HG03025 (cell line): Measurements from ENCODE around the gene SLA2.
"Not testable (repeated sequence)": the region's sequence is repeated elsewhere in the genome, so short reads cannot be mapped to it uniquely, and the experiment has no call there.

Source experiments
- ATAC-seq: cut with Tn5 transposase; IDR thresholded peaks from one replicate; pipeline ENCODE4 v1.9.1; 2021; ENCODE audit warnings: mild to moderate bottlenecking, moderate library complexity; ENCODE audit not compliant: unreplicated experiment, low FRiP score

Gene SLA2

GRCh38 chr20:36647196-36648121 lies 1.5 kb upstream of the SLA2 start:
- no peak for ATAC-seq

DNA sequence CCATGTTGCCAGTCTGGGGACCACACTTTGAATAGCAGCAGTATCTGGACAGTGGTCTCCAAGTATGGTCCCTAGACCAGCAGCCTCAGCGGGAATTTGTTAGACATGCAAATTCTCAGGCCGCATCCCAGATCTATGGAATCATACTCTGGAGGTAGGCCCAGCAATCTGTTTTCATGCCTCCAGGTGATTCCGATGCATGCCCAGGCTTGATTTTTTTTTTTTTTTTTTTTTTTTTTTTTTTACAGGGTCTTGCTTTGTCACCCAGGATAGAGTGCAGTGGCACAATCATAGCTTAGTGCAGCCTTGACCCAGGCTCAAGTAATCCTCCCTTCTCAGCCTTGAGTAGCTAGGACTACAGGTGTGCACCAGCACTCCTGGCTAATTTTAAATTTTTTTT lies 682 bp upstream of the SLA2 start:
- no peak for ATAC-seq

DNA sequence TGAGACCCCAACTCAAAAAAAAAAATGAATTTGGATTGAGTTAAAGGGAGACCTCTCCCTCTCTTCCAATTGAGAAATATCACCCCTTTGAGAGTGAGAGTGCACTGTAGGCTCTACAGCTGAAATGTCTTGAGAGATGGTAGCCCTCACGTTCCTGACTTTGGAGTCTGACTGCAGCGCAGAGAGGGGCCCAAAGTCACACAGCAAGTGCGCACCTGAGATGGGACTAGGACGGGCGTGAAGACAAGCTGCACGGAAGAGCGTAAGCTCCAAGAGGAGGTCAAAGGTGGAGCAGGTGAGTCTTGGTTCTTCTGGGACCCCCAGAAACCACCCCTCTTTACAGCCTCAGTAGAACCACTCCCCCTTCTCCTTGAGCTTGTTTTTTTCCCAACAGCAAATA lies 643 bp downstream of the SLA2 start:
- ATAC-seq: no peak

- no peak for ATAC-seq
These were observed 1.3 kb downstream of the SLA2 start for GRCh38 chr20:36644706-36645095.

GRCh38 chr20:36644032-36644705 lies 1.8 kb downstream of the SLA2 start:
- ATAC-seq: no peak

DNA sequence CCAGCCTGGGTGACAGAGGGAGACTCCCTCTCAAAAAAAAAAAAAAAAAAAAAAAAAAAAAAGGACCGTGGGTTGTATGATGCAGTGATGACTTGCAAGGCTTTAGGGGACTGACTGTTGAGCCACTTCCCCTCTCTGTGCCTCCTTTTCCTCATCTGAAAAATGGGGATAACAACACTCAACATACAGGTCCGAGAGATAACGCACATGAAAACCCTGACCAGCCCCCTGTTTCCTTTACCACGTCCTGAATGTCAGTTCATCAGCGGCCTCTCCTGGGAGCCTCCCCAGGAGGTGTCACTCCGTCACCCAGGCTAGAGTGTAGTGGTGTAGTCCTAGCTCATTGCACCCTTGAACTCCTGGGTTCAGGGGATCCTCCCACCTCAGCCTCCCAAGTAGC lies 3.9 kb downstream of the SLA2 start:
- ATAC-seq: no peak

GRCh38 chr20:36641506-36641843 lies 4.5 kb downstream of the SLA2 start:
- ATAC-seq: no peak

DNA sequence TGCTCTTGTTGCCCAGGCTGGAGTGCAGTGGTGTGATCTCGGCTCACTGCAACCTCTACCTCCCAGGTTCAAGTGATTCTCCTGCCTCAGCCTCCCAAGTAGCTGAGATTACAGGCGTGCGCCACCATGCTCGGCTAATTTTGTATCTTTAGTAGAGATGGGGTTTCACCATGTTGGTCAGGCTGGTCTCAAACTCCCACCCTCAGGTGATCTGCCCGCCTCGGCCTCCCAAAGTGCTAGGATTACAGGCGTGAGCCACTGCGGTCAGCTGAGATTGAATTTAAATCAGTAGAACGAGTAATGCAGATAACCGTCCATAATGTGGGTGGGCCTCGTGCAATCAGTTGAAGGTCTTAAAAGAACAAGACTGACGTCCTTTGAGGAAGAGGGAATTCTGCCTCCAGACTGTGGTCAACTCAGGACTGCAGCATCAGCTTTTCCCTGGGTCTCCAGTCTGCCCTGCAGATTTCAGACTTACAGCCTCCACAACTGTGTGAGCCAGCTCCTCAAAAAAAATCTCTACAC lies 7.1 kb downstream of the SLA2 start:
- ATAC-seq: not testable (repeated sequence)

DNA sequence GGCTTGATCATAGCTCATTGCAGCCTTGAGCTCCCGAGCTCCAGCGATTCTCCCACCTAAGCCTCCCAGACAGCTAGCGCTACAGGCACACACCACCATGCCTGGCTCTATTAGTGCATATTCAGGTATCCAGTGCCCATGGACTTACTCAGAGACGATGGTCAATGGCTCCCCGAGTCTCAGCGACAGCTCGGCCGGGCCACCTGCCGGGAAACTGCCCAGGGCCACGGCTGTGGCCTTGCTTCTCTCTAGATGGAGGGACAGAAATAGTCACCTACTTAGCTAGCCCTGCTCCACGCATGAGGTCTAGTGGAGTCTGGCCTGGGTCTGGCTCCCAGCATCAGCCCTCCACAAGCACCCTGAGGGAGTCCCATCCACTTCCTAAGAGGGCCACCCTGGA lies 11.7 kb downstream of the SLA2 start:
- no peak for ATAC-seq

DNA sequence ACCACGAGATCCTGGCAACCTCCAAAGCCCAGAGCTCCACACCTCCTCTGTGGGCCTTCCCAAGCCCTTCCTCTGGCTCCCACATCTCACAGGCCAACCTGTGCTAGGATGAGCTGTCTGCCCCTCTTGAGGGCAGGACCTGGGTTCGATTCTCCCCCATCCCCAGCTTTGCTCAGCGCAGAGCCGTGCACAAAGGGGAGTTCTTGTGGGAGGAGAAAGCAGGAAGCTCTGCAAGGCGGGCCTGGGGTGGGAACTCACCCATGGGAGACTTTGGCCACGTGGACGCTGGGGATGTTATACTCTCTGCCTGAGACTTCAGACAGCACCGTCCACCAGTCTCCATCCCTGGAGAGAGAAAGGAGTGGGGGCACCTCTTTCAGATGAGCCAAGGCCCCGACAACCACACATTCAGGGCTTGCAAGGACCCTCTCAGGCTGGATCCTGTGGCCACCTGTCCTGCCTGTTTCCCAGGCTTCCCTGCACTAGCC lies 12.7 kb downstream of the SLA2 start:
- ATAC-seq: no peak

DNA sequence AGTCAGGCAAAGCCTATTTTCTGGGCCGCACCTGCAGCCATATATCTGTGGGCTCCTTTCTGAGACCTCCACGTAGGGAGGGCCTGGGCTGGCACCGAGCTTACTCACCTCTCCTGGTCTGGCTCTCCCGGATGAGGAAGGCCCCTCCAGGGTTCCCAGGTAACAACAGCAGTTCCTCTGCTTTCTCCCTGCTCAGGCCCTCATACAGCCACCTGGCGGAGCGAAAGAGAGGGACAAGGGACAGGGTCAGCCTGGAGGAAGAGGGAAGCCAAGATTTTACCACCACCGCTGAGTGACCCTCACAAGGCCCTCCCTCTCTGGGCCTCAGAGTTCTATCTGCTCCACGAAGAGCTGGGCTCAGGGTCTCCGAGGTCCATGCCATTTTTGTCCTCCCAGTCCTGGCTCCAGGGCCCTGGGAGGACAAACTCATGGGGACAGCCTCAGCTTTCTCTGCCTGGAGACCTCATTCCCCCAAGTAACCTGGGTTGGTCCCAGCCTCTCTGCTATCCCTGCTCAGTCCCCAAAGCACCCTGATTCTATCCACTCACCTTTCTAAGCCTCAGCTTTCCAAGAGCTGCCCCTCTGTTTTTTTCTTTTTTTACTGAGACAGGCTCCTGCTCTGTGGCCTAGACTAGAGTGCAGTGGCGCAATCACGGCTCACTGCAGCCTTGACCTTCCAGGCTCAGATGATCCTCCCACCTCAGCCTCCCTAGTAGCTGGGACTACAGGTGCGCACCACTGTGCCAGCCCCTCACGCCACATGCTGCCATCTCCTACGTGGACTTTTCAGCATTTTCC lies 13.3 kb downstream of the SLA2 start:
- no peak for ATAC-seq

- no peak for ATAC-seq
These were observed 13.9 kb downstream of the SLA2 start for GRCh38 chr20:36632147-36632486.

DNA sequence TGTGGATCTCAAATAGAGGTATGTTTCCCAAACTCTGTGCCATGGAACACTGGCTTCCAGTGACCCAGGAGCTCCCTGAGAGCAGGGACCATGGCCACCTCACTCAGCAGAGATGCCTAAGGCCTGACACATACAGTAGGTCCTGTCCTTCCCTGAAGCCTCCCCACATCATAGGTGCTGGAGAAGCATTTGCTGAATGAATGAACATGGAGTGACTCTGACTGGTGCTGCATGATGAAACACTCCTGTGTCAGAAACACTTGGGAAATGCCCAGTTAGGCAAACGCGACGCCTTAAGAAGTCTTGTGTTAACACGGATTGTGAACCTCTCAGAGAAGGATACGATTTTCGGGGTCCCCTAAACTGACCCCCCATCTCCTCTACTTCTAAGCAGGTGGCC lies 14.3 kb downstream of the SLA2 start:
- no peak for ATAC-seq

- no peak for ATAC-seq
These were observed 16.0 kb downstream of the SLA2 start for GRCh38 chr20:36629719-36630681.

DNA sequence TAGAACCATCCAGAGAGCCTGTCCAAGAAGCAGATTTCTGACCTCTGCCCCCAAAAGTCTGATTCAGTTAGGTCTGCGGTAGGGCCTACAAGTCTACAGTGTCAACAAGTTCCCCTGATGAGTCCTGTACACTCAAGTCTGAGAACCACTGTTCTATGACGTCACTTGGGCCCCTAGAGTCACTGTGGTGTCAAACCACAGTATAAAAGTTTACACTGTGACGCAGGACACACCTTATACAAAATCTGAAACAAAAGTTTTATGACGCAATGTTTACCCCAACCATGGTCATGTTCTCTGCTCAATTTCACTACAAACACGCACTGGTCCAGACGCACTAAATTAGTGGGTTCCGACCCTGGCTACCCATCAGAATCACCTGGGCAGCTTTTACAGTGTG lies 17.9 kb downstream of the SLA2 start:
- ATAC-seq: no peak

DNA sequence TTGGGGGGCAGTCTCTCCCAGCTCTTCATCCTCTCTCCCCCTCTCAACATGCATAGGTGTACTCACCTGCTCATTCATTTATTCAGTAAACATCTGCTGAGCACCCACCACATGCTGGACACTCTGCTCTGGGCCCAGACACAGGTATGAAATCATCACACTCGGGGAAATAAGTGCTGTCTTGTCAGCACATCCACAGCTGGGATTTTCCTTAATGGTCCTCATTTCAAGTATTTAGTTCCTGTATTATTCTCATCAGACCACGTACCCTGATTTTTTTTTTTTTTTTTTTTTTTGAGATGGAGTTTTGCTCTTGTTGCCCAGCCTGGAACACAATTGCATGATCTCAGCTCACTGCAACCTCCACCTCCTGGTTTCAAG lies 21.1 kb downstream of the SLA2 start:
- ATAC-seq: no peak

- ATAC-seq: no peak
These were observed 21.7 kb downstream of the SLA2 start for GRCh38 chr20:36624068-36624943.

- ATAC-seq: no peak
These were observed 22.6 kb downstream of the SLA2 start for GRCh38 chr20:36623444-36623843.

- ATAC-seq: no peak
These were observed 25.1 kb downstream of the SLA2 start for GRCh38 chr20:36620917-36621316.
